Esophagus muscularis mucosa (tissue), 4 donors: ENCODE data around the gene PNRC2.

Experiments used
- CTCF ChIP-seq, 3 experiments: fragments of 200-600 bp in 2 of 3; fragments of 450-650 bp in 1 of 3; sonication (generic) in 2 of 3; IDR thresholded peaks; one replicate each; pipeline ENCODE4 v1.5.1; 2017 to 2019; ENCODE audit warnings: antibody characterized with exemption in 3 of 3, mild to moderate bottlenecking in 2 of 3, moderate library complexity in 1 of 3
- EP300 ChIP-seq: sonication (generic); formaldehyde crosslinking; IDR thresholded peaks from one replicate; pipeline ENCODE4 v1.6.1; 2017; ENCODE audit warnings: antibody characterized with exemption
- POLR2A ChIP-seq: fragments of 450-650 bp; IDR thresholded peaks from one replicate; pipeline ENCODE4 v1.6.1; 2017; ENCODE audit warnings: antibody characterized with exemption, moderate library complexity, mild to moderate bottlenecking, low read depth
- POLR2AphosphoS5 ChIP-seq, 2 donors: sonication (generic); formaldehyde crosslinking; IDR thresholded peaks; one replicate each; pipeline ENCODE4 v1.6.1; 2017; ENCODE audit warnings: antibody characterized with exemption in 2 of 2

- TF ChIP-seq EP300, result no peak
- no peak for TF ChIP-seq CTCF (IDR thresholded peaks at IDR 0.05)
- no peak for TF ChIP-seq POLR2AphosphoS5 (IDR thresholded peaks at IDR 0.05)
- TF ChIP-seq POLR2A, result no peak
These were observed 45.5 kb downstream of the PNRC2 start for GRCh38 chr1:24005163-24005562.
